SK-N-MC (cell line): Measurements from ENCODE around the gene PDRG1.

ENCODE experiments used
- EZH2 ChIP-seq: fragments of 200-600 bp; sonication (generic); IDR thresholded peaks from one replicate; pipeline ENCODE4 v1.6.1; 2017; ENCODE audit warnings: antibody characterized with exemption
- FOXP2 ChIP-seq: optimal IDR thresholded peaks from 2 replicates; pipeline ENCODE3; 2011; ENCODE audit warnings: mild to moderate bottlenecking, moderate library complexity; ENCODE audit not compliant: insufficient read depth; ENCODE audit errors: extremely low read length, control extremely low read depth
- POLR2AphosphoS5 ChIP-seq: IDR thresholded peaks from 2 replicates; pipeline ENCODE4 v1.6.1; 2012; ENCODE audit warnings: mild to moderate bottlenecking, low read depth, low read length, borderline replicate concordance

DNA sequence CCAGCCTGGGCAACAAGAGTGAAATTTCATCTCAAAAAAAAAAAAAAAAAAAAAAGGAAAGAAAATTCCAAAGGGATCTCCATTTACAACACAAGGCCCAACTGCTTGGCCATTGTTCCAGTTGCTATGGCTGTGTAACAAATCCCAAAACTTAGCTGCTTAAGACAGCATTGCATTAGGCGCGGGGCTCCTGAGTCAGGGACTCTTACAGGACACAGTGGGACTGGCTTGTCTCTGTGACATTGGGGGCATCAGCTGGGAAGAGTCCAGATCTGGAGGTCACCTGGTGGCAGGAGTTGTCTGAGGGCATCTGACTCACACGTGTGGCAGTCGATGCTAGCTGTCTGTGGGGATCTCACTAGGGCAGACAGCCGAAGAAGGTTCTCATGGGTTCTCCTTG lies 45.8 kb downstream of the PDRG1 start:
- TF ChIP-seq EZH2 = no peak
- TF ChIP-seq POLR2AphosphoS5 = no peak
- no peak for TF ChIP-seq FOXP2
